Measurements from ENCODE around the gene EPS8L2. TPM values are rescaled to one million over a fixed set of nuclear protein-coding genes. Genes with fewer than 3 reads are reported as not detected.

The EPS8L2 gene
- polyA plus RNA-seq (2011; rRNA removed) (27.6 and 44.4 TPM in 2 replicates), polyA minus RNA-seq (2011; rRNA and poly(A)+ RNA removed) (14.6 and 19.4 TPM in 2 replicates)

- no peak for DNase-seq (ENCODE audit: low read depth)
- H3K27me3 ChIP-seq (ENCODE audit: control insufficient read depth, insufficient read depth, low read length): no peaks in the 10 kb centered on the region
- ChIA-PET CTCF (interaction anchor here (1.3 to 3.3 kb wide), 7 partner anchors 9 to 44 kb away, joined by 3 to 17 read pairs (median 3); partner anchors contain the start of genes DEAF1 and TMEM80), POLR2A (no interaction called here)
- peaks cover 9% of the 10 kb centered on the region for H3K36me3 ChIP-seq (ENCODE audit: control insufficient read depth, insufficient read depth, low read length)
- TF ChIP-seq CTCF (IDR thresholded peaks at IDR 0.05; ENCODE audit: insufficient read depth, low read depth, low read length): no peak
- H3K4me3 ChIP-seq (ENCODE audit: low read depth, low read length): peak within 1 kb of the TSS; percentile 75
These were observed at the start of gene EPS8L2 for GRCh38 chr11:705646-706438. TSS of gene EPS8L2 (plus strand) at chr11:706231. CDS start at chr11:709408, 3,177 bp downstream.

GRCh38 chr11:656426-656825 is 49.6 kb upstream of the EPS8L2 start:
- ChIA-PET POLR2A (interaction anchor here (0.6 kb wide), 1 partner anchor 23 kb away, joined by 10 read pairs; no protein-coding TSS in a partner anchor), CTCF (interaction anchor here (1.2 kb wide), 1 partner anchor 9 kb away, joined by 5 read pairs; no protein-coding TSS in a partner anchor)

GRCh38 chr11:656866-657265 is 49.2 kb upstream of the EPS8L2 start:
- TF ChIP-seq CTCF (IDR thresholded peaks at IDR 0.05; ENCODE audit: insufficient read depth, low read depth, low read length): no peak
- POLR2A ChIA-PET: no interaction called here
- Histone ChIP-seq H3K4me3 (ENCODE audit: low read depth, low read length) (no peak overlapping the region), H3K27me3 (ENCODE audit: control insufficient read depth, insufficient read depth, low read length) (no peaks in the 10 kb centered on the region), H3K36me3 (ENCODE audit: control insufficient read depth, insufficient read depth, low read length) (peaks cover 21% of the 10 kb centered on the region)
- CTCF ChIA-PET: no interaction called here
- no peak for DNase-seq (ENCODE audit: low read depth)

More at GRCh38 chr11:656426-656825, 49.6 kb upstream of the EPS8L2 start:
- no peak for DNase-seq (ENCODE audit: low read depth)
- Histone ChIP-seq H3K27me3 (ENCODE audit: control insufficient read depth, insufficient read depth, low read length) (no peaks in the 10 kb centered on the region), H3K4me3 (ENCODE audit: low read depth, low read length) (no peak overlapping the region), H3K36me3 (ENCODE audit: control insufficient read depth, insufficient read depth, low read length) (peaks cover 21% of the 10 kb centered on the region)
- no peak for TF ChIP-seq CTCF (IDR thresholded peaks at IDR 0.05; ENCODE audit: insufficient read depth, low read depth, low read length)

GRCh38 chr11:657691-658126 is 48.3 kb upstream of the EPS8L2 start:
- no peak overlapping the region for H3K4me3 ChIP-seq (ENCODE audit: low read depth, low read length)
- POLR2A ChIA-PET: no interaction called here
- no peaks in the 10 kb centered on the region for H3K27me3 ChIP-seq (ENCODE audit: control insufficient read depth, insufficient read depth, low read length)
- H3K36me3 ChIP-seq (ENCODE audit: control insufficient read depth, insufficient read depth, low read length): peaks cover 23% of the 10 kb centered on the region
- no peak for TF ChIP-seq CTCF (IDR thresholded peaks at IDR 0.05; ENCODE audit: insufficient read depth, low read depth, low read length)
- DNase-seq (ENCODE audit: low read depth): no peak
- CTCF ChIA-PET: interaction anchor here (1.5 kb wide), 1 partner anchor 14 kb away, joined by 3 read pairs; no protein-coding TSS in a partner anchor

- Histone ChIP-seq H3K36me3 (ENCODE audit: control insufficient read depth, insufficient read depth, low read length) (peaks cover 28% of the 10 kb centered on the region), H3K27me3 (ENCODE audit: control insufficient read depth, insufficient read depth, low read length) (no peaks in the 10 kb centered on the region), H3K4me3 (ENCODE audit: low read depth, low read length) (no peak overlapping the region)
- no peak for TF ChIP-seq CTCF (IDR thresholded peaks at IDR 0.05; ENCODE audit: insufficient read depth, low read depth, low read length)
- ChIA-PET CTCF (interaction anchor here (3.3 kb wide), 1 partner anchor 67 kb away, joined by 43 read pairs; no protein-coding TSS in a partner anchor), POLR2A (no interaction called here)
- DNase-seq (ENCODE audit: low read depth): no peak
These were observed 46.4 kb upstream of the EPS8L2 start for GRCh38 chr11:659532-660085.

Data from BJ (cell line).